CD14-positive monocyte (primary cell): ENCODE data around the gene RAB40C. TPM values are rescaled to one million over a fixed set of nuclear protein-coding genes. Genes with fewer than 3 reads are reported as not detected.

Source experiments
- DNase-seq, 3 donors: peaks; one replicate each; pipeline ENCODE4 v3.0.0-alpha.2; 2011 to 2022
- H2AFZ ChIP-seq: 2 replicates; pipeline ENCODE4 v1.6.0; 2012; ENCODE audit warnings: mild to moderate bottlenecking, low read depth, low read length, inconsistent platforms; ENCODE audit not compliant: insufficient read depth, poor library complexity, severe bottlenecking
- H3K27ac ChIP-seq, 2 donors: 1 replicate in 1 of 2; 2 replicates in 1 of 2; pipeline ENCODE4 v1.5.1; 2012 to 2013; ENCODE audit warnings: low read length in 2 of 2, control low read depth in 1 of 2, inconsistent platforms in 1 of 2, low read depth in 1 of 2, mild to moderate bottlenecking in 1 of 2
- H3K27me3 ChIP-seq, 2 donors: one replicate each; pipeline versions ENCODE4 v1.6.0 to v1.6.1; 2011 to 2013; ENCODE audit warnings: low read length in 2 of 2; ENCODE audit not compliant: control insufficient read depth in 2 of 2, insufficient read depth in 2 of 2
- H3K36me3 ChIP-seq, 2 donors: replicated peaks in 1 of 2; 1 replicate in 1 of 2; 2 replicates in 1 of 2; pipeline versions ENCODE4 v1.5.1 to v1.6.1; 2012 to 2013; ENCODE audit warnings: low read length in 2 of 2, control low read depth in 1 of 2, inconsistent platforms in 1 of 2, mild to moderate bottlenecking in 1 of 2; ENCODE audit not compliant: insufficient read depth in 2 of 2, control insufficient read depth in 1 of 2
- H3K4me1 ChIP-seq, 2 donors: 1 replicate in 1 of 2; 2 replicates in 1 of 2; pipeline versions ENCODE4 v1.5.1 to v1.6.1; 2012 to 2013; ENCODE audit warnings: low read length in 2 of 2, control low read depth in 1 of 2, inconsistent platforms in 1 of 2, mild to moderate bottlenecking in 1 of 2, moderate library complexity in 1 of 2; ENCODE audit not compliant: insufficient read depth in 2 of 2, control insufficient read depth in 1 of 2
- H3K4me2 ChIP-seq: replicated peaks from 2 replicates; pipeline ENCODE3; 2012; ENCODE audit warnings: low read length, moderate library complexity, mild to moderate bottlenecking; ENCODE audit not compliant: poor library complexity, severe bottlenecking; ENCODE audit errors: extremely low read depth
- H3K4me3 ChIP-seq, 3 experiments: fragments of 200-600 bp in 1 of 3; sonication (generic) in 1 of 3; replicated peaks in 1 of 3; 1 replicate in 2 of 3; 2 replicates in 1 of 3; pipeline ENCODE4 v1.5.1; 2011 to 2013; ENCODE audit warnings: low read length in 3 of 3, mild to moderate bottlenecking in 3 of 3, control low read depth in 2 of 3, low read depth in 2 of 3, inconsistent platforms in 1 of 3, moderate library complexity in 1 of 3
- H3K79me2 ChIP-seq: 2 replicates; pipeline ENCODE4 v1.6.0; 2012; ENCODE audit warnings: mild to moderate bottlenecking, control low read depth, inconsistent platforms, low read length, moderate library complexity; ENCODE audit not compliant: insufficient read depth
- H3K9ac ChIP-seq: 2 replicates; pipeline ENCODE4 v1.6.0; 2017; ENCODE audit warnings: low read length, mild to moderate bottlenecking; ENCODE audit not compliant: insufficient read depth, poor library complexity, severe bottlenecking
- H3K9me3 ChIP-seq, 2 donors: replicated peaks in 1 of 2; 1 replicate in 1 of 2; 2 replicates in 1 of 2; pipeline versions ENCODE4 v1.5.1 to v1.6.1; 2012 to 2013; ENCODE audit warnings: low read length in 2 of 2, control low read depth in 1 of 2; ENCODE audit not compliant: control insufficient read depth in 1 of 2, insufficient read depth in 1 of 2
- H4K20me1 ChIP-seq: 2 replicates; pipeline ENCODE4 v1.6.0; 2012; ENCODE audit warnings: mild to moderate bottlenecking, low read length, control low read depth, moderate library complexity; ENCODE audit not compliant: insufficient read depth
- H3K27ac Mint-ChIP-seq, 7 donors: one replicate each; pipeline ENCODE4 v1.8.0; 2020; ENCODE audit warnings: mild to moderate bottlenecking in 7 of 7, mixed read lengths in 7 of 7, moderate library complexity in 6 of 7, inconsistent platforms in 2 of 7
- H3K27me3 Mint-ChIP-seq, 3 donors: one replicate each; pipeline ENCODE4 v1.8.0; 2021 to 2022; ENCODE audit warnings: low read depth in 3 of 3, mild to moderate bottlenecking in 3 of 3, mixed read lengths in 3 of 3, moderate library complexity in 3 of 3, inconsistent platforms in 1 of 3
- H3K36me3 Mint-ChIP-seq, 2 donors: one replicate each; pipeline ENCODE4 v1.8.0; 2020; ENCODE audit warnings: mixed read lengths in 2 of 2, inconsistent platforms in 1 of 2, mild to moderate bottlenecking in 1 of 2
- H3K4me1 Mint-ChIP-seq: one replicate; pipeline ENCODE4 v1.8.0; 2020; ENCODE audit warnings: mild to moderate bottlenecking, mixed read lengths
- H3K4me3 Mint-ChIP-seq, 2 donors: one replicate each; pipeline ENCODE4 v1.8.0; 2020; ENCODE audit warnings: mild to moderate bottlenecking in 2 of 2, mixed read lengths in 2 of 2, moderate library complexity in 1 of 2
- H3K9me3 Mint-ChIP-seq, 7 donors: one replicate each; pipeline ENCODE4 v1.8.0; 2020 to 2022; ENCODE audit warnings: mixed read lengths in 7 of 7, mild to moderate bottlenecking in 6 of 7, moderate library complexity in 6 of 7, inconsistent platforms in 2 of 7
- CTCF ChIP-seq: fragments of 200-600 bp; IDR thresholded peaks from one replicate; pipeline ENCODE4 v1.8.0; 2022; ENCODE audit warnings: antibody characterized with exemption, mild to moderate bottlenecking
- WGBS: methylation state at CpG from one replicate; pipeline ENCODE4 v1.1.5; 2013; ENCODE audit warnings: missing lambda C conversion rate; ENCODE audit not compliant: insufficient coverage; 5-methylcytosine and 5-hydroxymethylcytosine counted together
- intact Hi-C, 2 donors: fragments of 100-400 bp; cut with micrococcal nuclease; formaldehyde crosslinking; loops; one replicate each; pipeline versions ENCODE4 v1.15.0 to v1.15.1; 2023
- polyA plus RNA-seq, 3 donors: library from polyadenylated mRNA; depleted of rRNA in 1 of 3; unstranded in 2 of 3; stranded (reverse) in 1 of 3; fragments of 300-500 nt in 2 of 3; fragments of >200 nt in 1 of 3; fragmentation: Illumina TruSeq in 2 of 3; gene quantifications; 1 replicate in 2 of 3; 2 replicates in 1 of 3; pipeline ENCODE4 v1.2.3, GENCODE V29; 2012 to 2021

Gene RAB40C
- polyA plus RNA-seq, 3 donors: 10.0 to 22.6 (median 10.9) TPM

GRCh38 chr16:620700-621525, 31.0 kb downstream of the RAB40C start:
- Histone ChIP-seq H3K4me3 (no peak overlapping the region), H3K27ac (no peak overlapping the region), H3K9ac (no peak overlapping the region), H3K4me2 (no peak overlapping the region), H3K27me3 (no peaks in the 10 kb centered on the region), H3K9me3 (no peaks in the 10 kb centered on the region), H4K20me1 (peaks cover 92% of the 10 kb centered on the region), H3K4me1 (no peaks in the 10 kb centered on the region), H3K79me2 (peaks cover 50% of the 10 kb centered on the region), H2AFZ (no peak overlapping the region), H3K36me3 (peaks cover 38 to 54% of the 10 kb centered on the region in 2 donors)
- no peak overlapping the region for H3K27ac Mint-ChIP-seq
- peaks cover 16 to 73% of the 10 kb centered on the region in 2 donors for H3K36me3 Mint-ChIP-seq
- H3K27me3 Mint-ChIP-seq: peaks cover 0 to 1% (median 0%) of the 10 kb centered on the region in 3 donors
- TF ChIP-seq CTCF: no peak
- no peak for DNase-seq
- H3K4me3 Mint-ChIP-seq: no peak overlapping the region
- peaks cover 0 to 3% (median 0%) of the 10 kb centered on the region in 7 donors for H3K9me3 Mint-ChIP-seq
- H3K4me1 Mint-ChIP-seq: no peaks in the 10 kb centered on the region
- WGBS: 93% methylated on average over 27 of the region's 41 CpGs
- intact Hi-C loops: no loop called here

- Histone ChIP-seq H4K20me1 (peaks cover 87% of the 10 kb centered on the region), H3K27me3 (no peaks in the 10 kb centered on the region), H3K9ac (no peak overlapping the region), H3K79me2 (peaks cover 50% of the 10 kb centered on the region), H2AFZ (no peak overlapping the region), H3K4me2 (no peak overlapping the region), H3K36me3 (peaks cover 41 to 61% of the 10 kb centered on the region in 2 donors), H3K4me1 (no peaks in the 10 kb centered on the region), H3K9me3 (no peaks in the 10 kb centered on the region), H3K27ac (no peak overlapping the region), H3K4me3 (no peak overlapping the region)
- intact Hi-C loops: no loop called here
- peaks cover 0 to 1% (median 0%) of the 10 kb centered on the region in 3 donors for H3K27me3 Mint-ChIP-seq
- H3K9me3 Mint-ChIP-seq: peaks cover 0 to 3% (median 0%) of the 10 kb centered on the region in 7 donors
- no peak for TF ChIP-seq CTCF
- H3K27ac Mint-ChIP-seq: peak overlapping the region in 2 of 7 donors; percentile 20 to 69
- 96% methylated on average over 21 of the region's 21 CpGs for WGBS
- no peak overlapping the region for H3K4me3 Mint-ChIP-seq
- no peaks in the 10 kb centered on the region for H3K4me1 Mint-ChIP-seq
- no peak for DNase-seq
- peaks cover 22 to 76% of the 10 kb centered on the region in 2 donors for H3K36me3 Mint-ChIP-seq
Observed at GRCh38 chr16:621526-622105, 31.8 kb downstream of the RAB40C start.
